ENCODE data around the gene BST1.

DNA sequence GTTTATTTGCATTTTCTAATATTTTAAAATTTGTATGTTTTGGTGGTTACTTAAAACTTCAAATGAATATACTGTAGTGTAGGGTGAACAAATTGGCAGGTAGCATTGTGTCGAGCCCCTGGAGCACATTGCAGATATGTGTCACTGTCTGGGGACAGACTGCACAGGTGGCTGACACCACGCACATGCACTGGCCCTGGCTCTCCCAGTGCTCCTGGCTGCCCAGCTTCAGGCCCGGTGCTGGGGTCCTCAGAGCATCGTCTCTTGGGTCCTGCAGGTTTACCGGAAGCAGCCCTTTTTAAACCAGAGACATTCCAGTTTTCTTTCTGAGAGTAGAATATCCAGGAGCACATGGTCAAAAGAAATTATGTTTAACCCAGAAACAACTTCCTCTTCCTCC is 15.6 kb downstream of the BST1 start:
- TF ChIP-seq, protein P1, sequence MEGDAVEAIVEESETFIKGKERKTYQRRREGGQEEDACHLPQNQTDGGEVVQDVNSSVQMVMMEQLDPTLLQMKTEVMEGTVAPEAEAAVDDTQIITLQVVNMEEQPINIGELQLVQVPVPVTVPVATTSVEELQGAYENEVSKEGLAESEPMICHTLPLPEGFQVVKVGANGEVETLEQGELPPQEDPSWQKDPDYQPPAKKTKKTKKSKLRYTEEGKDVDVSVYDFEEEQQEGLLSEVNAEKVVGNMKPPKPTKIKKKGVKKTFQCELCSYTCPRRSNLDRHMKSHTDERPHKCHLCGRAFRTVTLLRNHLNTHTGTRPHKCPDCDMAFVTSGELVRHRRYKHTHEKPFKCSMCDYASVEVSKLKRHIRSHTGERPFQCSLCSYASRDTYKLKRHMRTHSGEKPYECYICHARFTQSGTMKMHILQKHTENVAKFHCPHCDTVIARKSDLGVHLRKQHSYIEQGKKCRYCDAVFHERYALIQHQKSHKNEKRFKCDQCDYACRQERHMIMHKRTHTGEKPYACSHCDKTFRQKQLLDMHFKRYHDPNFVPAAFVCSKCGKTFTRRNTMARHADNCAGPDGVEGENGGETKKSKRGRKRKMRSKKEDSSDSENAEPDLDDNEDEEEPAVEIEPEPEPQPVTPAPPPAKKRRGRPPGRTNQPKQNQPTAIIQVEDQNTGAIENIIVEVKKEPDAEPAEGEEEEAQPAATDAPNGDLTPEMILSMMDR (IDR thresholded peaks at IDR 0.05) = no peak
- no peak for TF ChIP-seq POLR2A (IDR thresholded peaks at IDR 0.05)

Data from lower leg skin (tissue), 3 donors.